Transverse colon (tissue), 4 donors: ENCODE data around the gene ABAT. TPM values are rescaled to one million over a fixed set of nuclear protein-coding genes. Genes with fewer than 3 reads are reported as not detected.

ENCODE experiments used
- DNase-seq: peaks from one replicate; pipeline ENCODE4 v3.0.0-alpha.2; 2019
- H3K27ac ChIP-seq, 4 donors: fragments of 200-600 bp; sonication (generic); 2 replicates each; pipeline ENCODE4 v1.5.1; 2016 to 2018; ENCODE audit warnings: inconsistent platforms in 4 of 4
- H3K27me3 ChIP-seq: fragments of 200-600 bp; sonication (generic); 2 replicates; pipeline ENCODE4 v1.5.1; 2017; ENCODE audit warnings: inconsistent platforms
- H3K36me3 ChIP-seq, 4 donors: fragments of 200-600 bp; sonication (generic); 2 replicates each; pipeline ENCODE4 v1.5.1; 2017 to 2019; ENCODE audit warnings: inconsistent platforms in 4 of 4
- H3K4me1 ChIP-seq, 4 donors: fragments of 200-600 bp; sonication (generic); 2 replicates each; pipeline ENCODE4 v1.5.1; 2017 to 2020; ENCODE audit warnings: inconsistent platforms in 4 of 4
- H3K4me3 ChIP-seq, 4 donors: fragments of 200-600 bp; sonication (generic); 1 replicate in 1 of 4; 2 replicates in 3 of 4; pipeline versions ENCODE4 v1.5.1 to v1.6.1; 2017 to 2019; ENCODE audit warnings: inconsistent platforms in 4 of 4
- H3K9me3 ChIP-seq, 2 donors: fragments of 200-600 bp; sonication (generic); 2 replicates each; pipeline ENCODE4 v1.5.1; 2017 to 2019; ENCODE audit warnings: inconsistent platforms in 2 of 2
- EP300 ChIP-seq: sonication (generic); formaldehyde crosslinking; IDR thresholded peaks from one replicate; pipeline ENCODE4 v1.6.1; 2017; ENCODE audit warnings: antibody characterized with exemption, low read depth
- POLR2A ChIP-seq: fragments of 450-650 bp; IDR thresholded peaks from one replicate; pipeline ENCODE4 v1.6.1; 2016; ENCODE audit warnings: antibody characterized with exemption, mild to moderate bottlenecking, moderate library complexity
- POLR2AphosphoS5 ChIP-seq, 3 donors: sonication (generic); formaldehyde crosslinking; IDR thresholded peaks; one replicate each; pipeline ENCODE4 v1.6.1; 2016; ENCODE audit warnings: antibody characterized with exemption in 3 of 3
- WGBS, 2 donors: methylation state at CpG; one replicate each; pipeline ENCODE4 v1.1.5; 2018; ENCODE audit warnings: low coverage in 1 of 2; 5-methylcytosine and 5-hydroxymethylcytosine counted together
- in situ Hi-C, 4 donors: fragments of 200-750 bp; cut with MboI; loops; one replicate each; pipeline versions ENCODE4 v1.15.0 to v1.15.1; 2017; ENCODE audit warnings: low sequenced_read_pairs in 3 of 4, low pct_ligation_motif_present in 1 of 4, low pct_unique_long_range_greater_than_20kb in 1 of 4
- intact Hi-C: fragments of 100-400 bp; cut with DNase I; formaldehyde crosslinking; loops from one replicate; pipeline ENCODE4 v1.15.1; 2023; ENCODE audit warnings: low total_unique reads
- total RNA-seq, 4 donors: library from RNA; depleted of rRNA; stranded (reverse); fragments of >200 nt; gene quantifications; one replicate each; pipeline ENCODE4 v1.1.0, GENCODE V29; 2016
- TF ChIP-seq, protein P1 (sequence below), 5 experiments: fragments of 200-600 bp in 3 of 5; fragments of 450-650 bp in 2 of 5; sonication (generic) in 3 of 5; IDR thresholded peaks; 1 replicate in 2 of 5; 2 replicates in 3 of 5; pipeline ENCODE4 v1.5.1; 2016 to 2017; ENCODE audit warnings: antibody characterized with exemption in 5 of 5, inconsistent platforms in 3 of 5, mild to moderate bottlenecking in 2 of 5, moderate library complexity in 1 of 5

ABAT gene
- total RNA-seq, 4 donors from 2014 or later: 15.7 to 35.2 (median 21.7) TPM

DNA sequence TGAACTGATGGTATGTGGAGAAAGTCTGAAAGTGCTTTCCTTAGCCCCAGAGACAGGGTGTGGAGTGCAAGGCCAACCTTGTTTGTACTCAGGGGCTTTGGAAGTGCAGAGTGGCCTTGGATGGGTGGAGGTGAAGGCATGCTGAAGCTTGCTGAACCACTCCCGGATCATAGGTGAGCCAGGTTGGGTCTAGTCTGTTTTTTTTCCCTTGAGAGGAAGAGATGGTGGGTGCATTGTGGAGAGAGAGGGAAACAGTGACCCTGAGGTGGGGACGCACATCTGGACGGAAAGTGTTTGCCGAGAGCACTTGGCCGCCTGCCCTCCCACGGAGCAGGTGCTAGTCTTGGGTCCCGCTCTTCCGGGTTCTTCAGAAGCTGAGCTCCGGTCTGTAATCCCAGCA is 12.5 kb downstream of the ABAT start:
- H3K4me3 ChIP-seq: no peak overlapping the region
- peak; percentile 10 for DNase-seq
- TF ChIP-seq POLR2AphosphoS5 (IDR thresholded peaks at IDR 0.05) (no peak), EP300 (no peak), POLR2A (no peak)
- TF ChIP-seq, protein P1, sequence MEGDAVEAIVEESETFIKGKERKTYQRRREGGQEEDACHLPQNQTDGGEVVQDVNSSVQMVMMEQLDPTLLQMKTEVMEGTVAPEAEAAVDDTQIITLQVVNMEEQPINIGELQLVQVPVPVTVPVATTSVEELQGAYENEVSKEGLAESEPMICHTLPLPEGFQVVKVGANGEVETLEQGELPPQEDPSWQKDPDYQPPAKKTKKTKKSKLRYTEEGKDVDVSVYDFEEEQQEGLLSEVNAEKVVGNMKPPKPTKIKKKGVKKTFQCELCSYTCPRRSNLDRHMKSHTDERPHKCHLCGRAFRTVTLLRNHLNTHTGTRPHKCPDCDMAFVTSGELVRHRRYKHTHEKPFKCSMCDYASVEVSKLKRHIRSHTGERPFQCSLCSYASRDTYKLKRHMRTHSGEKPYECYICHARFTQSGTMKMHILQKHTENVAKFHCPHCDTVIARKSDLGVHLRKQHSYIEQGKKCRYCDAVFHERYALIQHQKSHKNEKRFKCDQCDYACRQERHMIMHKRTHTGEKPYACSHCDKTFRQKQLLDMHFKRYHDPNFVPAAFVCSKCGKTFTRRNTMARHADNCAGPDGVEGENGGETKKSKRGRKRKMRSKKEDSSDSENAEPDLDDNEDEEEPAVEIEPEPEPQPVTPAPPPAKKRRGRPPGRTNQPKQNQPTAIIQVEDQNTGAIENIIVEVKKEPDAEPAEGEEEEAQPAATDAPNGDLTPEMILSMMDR (IDR thresholded peaks at IDR 0.05): no peak
- no peak overlapping the region for H3K27ac ChIP-seq
- intact Hi-C loops: no loop called here
- 20 to 79% methylated on average over 1 to 9 of the region's 9 CpGs for WGBS, 2 donors
- H3K4me1 ChIP-seq: peaks cover 0 to 11% (median 3%) of the 10 kb centered on the region in 4 donors
- H3K27me3 ChIP-seq: no peaks in the 10 kb centered on the region
- in situ Hi-C loops: loop anchor here in 1 of 4 donors (25.0 kb wide), 1 partner anchor 450 kb away; no protein-coding TSS in a partner anchor
- peaks cover 7 to 11% of the 10 kb centered on the region in 2 donors for H3K9me3 ChIP-seq
- H3K36me3 ChIP-seq: no peaks in the 10 kb centered on the region

GRCh38 chr16:8689686-8690085 is 15.3 kb downstream of the ABAT start:
- no peak for DNase-seq
- 60 to 71% methylated on average over 1 of the region's 1 CpG for WGBS, 2 donors

DNA sequence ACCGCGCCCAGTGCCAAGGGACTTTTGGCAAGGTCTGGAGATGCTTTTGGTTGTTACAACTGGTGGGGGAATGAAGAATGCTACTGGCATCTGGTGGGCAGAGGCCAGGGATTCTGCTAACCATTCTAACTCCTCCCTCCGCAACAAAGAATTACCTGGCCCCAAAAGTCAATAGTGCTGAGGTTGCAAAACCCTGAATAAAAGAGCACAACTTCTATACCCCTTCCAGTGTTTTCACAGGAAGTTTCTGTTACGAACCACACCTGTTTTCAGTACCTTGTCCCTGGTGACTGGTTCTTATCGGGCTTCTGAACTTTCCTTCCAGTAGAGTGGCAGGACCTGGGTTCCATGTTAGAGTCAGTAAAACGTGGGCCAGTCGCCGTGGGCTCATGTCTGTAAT is 17.3 kb downstream of the ABAT start:
- TF ChIP-seq POLR2A: no peak
- no peak for TF ChIP-seq POLR2AphosphoS5 (IDR thresholded peaks at IDR 0.05)
- TF ChIP-seq, protein P1 (IDR thresholded peaks at IDR 0.05): no peak
- no peak for TF ChIP-seq EP300
- H3K4me1 ChIP-seq: peaks cover 0 to 2% (median 0%) of the 10 kb centered on the region in 4 donors
- in situ Hi-C loops (loop anchor here in 1 of 4 donors (25.0 kb wide), 1 partner anchor 446 kb away; no protein-coding TSS in a partner anchor), intact Hi-C loops (no loop called here)
- H3K36me3 ChIP-seq: no peaks in the 10 kb centered on the region
- no peak for DNase-seq
- H3K27ac ChIP-seq: no peak overlapping the region
- WGBS, 2 donors: 67 to 80% methylated on average over 2 to 8 of the region's 8 CpGs
- peaks cover 7 to 11% of the 10 kb centered on the region in 2 donors for H3K9me3 ChIP-seq
- no peaks in the 10 kb centered on the region for H3K27me3 ChIP-seq
- no peak overlapping the region for H3K4me3 ChIP-seq

More at GRCh38 chr16:8689686-8690085, 15.3 kb downstream of the ABAT start:
- Histone ChIP-seq H3K4me1 (peaks cover 0 to 11% (median 3%) of the 10 kb centered on the region in 4 donors), H3K9me3 (peaks cover 7 to 11% of the 10 kb centered on the region in 2 donors), H3K27ac (no peak overlapping the region), H3K27me3 (no peaks in the 10 kb centered on the region), H3K4me3 (no peak overlapping the region), H3K36me3 (no peaks in the 10 kb centered on the region)
- in situ Hi-C loops (loop anchor here in 1 of 4 donors (25.0 kb wide), 1 partner anchor 448 kb away; no protein-coding TSS in a partner anchor), intact Hi-C loops (no loop called here)
- TF ChIP-seq POLR2A: no peak
- no peak for TF ChIP-seq EP300

DNA sequence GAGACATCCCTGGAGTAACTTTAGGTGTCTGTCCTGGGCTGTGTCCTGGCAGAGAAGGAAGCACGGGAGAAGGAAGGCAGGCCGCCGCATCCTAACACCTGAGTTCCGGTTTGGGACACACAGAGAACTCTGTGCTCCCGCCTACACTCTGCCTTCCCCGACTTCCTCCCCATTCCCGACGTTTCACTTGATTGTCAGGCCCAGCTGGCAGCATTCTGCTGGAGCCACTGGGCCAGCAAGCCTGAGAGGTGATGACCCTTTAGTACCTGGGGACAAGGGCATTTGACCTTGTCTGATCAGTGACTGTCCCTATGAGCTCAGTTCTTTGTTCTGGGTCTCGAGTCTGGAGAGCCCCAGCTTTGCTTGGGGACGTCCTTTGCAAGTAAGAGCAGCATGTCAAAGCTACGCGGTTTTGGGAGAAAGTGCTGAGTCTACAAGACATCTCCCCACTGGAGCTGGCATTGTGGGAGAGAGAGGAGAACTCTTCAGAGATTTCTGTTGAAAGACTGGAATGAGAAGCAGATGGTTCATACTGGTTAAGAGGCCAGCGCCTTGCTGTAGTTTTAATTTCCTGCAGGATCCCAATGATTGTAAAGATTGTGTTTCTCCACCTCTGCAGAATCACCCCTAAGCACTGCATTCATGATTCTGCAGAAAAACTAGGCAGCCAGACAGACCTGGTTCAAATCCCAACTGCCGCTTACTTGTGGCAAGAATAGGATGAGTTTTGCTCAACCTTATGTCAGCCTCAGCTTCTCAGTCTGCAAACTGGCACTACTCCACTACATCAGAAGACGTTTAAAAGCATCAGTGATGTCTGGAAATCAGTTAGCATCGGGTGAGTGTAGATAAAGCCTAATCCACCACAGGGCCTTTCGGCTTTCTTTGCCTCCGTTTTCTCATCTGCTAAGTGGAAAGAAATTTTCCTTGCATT is 20.6 kb downstream of the ABAT start:
- WGBS, 2 donors: 85 to 90% methylated on average over 8 to 18 of the region's 18 CpGs

More for the DNA sequence above, 20.6 kb downstream of the ABAT start:
- TF ChIP-seq POLR2A (no peak), POLR2AphosphoS5 (IDR thresholded peaks at IDR 0.05) (no peak), EP300 (no peak)
- TF ChIP-seq, protein P1 (IDR thresholded peaks at IDR 0.05): no peak
- no peaks in the 10 kb centered on the region for H3K36me3 ChIP-seq
- no peak overlapping the region for H3K4me3 ChIP-seq
- in situ Hi-C loops: loop anchor here in 1 of 4 donors (25.0 kb wide), 1 partner anchor 442 kb away; no protein-coding TSS in a partner anchor
- H3K27ac ChIP-seq: no peak overlapping the region
- H3K4me1 ChIP-seq: no peaks in the 10 kb centered on the region
- H3K9me3 ChIP-seq: peaks cover under 1 to 2% of the 10 kb centered on the region in 2 donors
- DNase-seq: no peak
- no peaks in the 10 kb centered on the region for H3K27me3 ChIP-seq
- intact Hi-C loops: no loop called here
